Kidney (tissue), 14 donors: ENCODE results near the gene SCIN. TPM values are rescaled to one million over a fixed set of nuclear protein-coding genes. Genes with fewer than 3 reads are reported as not detected.

Experiments used
- DNase-seq, 5 donors: peaks; one replicate each; pipeline ENCODE4 v3.0.0-alpha.2; 2013 to 2020
- FAIRE-seq: peaks from 2 replicates; lab custom pipeline; 2012; peaks lifted over from hg19 to GRCh38; lab: Jason Lieb, UNC
- H3K27ac ChIP-seq, 2 donors: one replicate each; pipeline ENCODE4 v1.7.0; 2013; ENCODE audit warnings: low read depth in 2 of 2, low read length in 2 of 2, inconsistent platforms in 1 of 2
- H3K27me3 ChIP-seq: one replicate; pipeline ENCODE4 v1.7.1; 2013; ENCODE audit warnings: low read length, inconsistent platforms; ENCODE audit not compliant: control insufficient read depth, insufficient read depth
- H3K36me3 ChIP-seq, 3 donors: one replicate each; pipeline versions ENCODE4 v1.7.0 to v1.7.1; 2013; ENCODE audit warnings: low read length in 3 of 3, control low read depth in 1 of 3, inconsistent platforms in 1 of 3; ENCODE audit not compliant: insufficient read depth in 3 of 3, control insufficient read depth in 2 of 3
- H3K4me1 ChIP-seq, 3 donors: one replicate each; pipeline versions ENCODE4 v1.7.0 to v1.7.1; 2013; ENCODE audit warnings: low read length in 3 of 3, inconsistent platforms in 1 of 3, low read depth in 1 of 3; ENCODE audit not compliant: control insufficient read depth in 2 of 3, insufficient read depth in 2 of 3
- H3K4me3 ChIP-seq, 3 donors: one replicate each; pipeline versions ENCODE4 v1.7.0 to v1.8.1; 2013; ENCODE audit warnings: low read length in 3 of 3, control low read depth in 1 of 3, inconsistent platforms in 1 of 3
- H3K9ac ChIP-seq, 3 donors: one replicate each; pipeline versions ENCODE4 v1.7.0 to v1.7.1; 2013; ENCODE audit warnings: low read length in 3 of 3, control low read depth in 1 of 3, inconsistent platforms in 1 of 3
- H3K9me3 ChIP-seq, 3 donors: one replicate each; pipeline versions ENCODE4 v1.7.0 to v1.7.1; 2013; ENCODE audit warnings: low read length in 3 of 3, control low read depth in 1 of 3, inconsistent platforms in 1 of 3; ENCODE audit not compliant: control insufficient read depth in 2 of 3, insufficient read depth in 1 of 3
- intact Hi-C: fragments of 100-400 bp; cut with DNase I; formaldehyde crosslinking; loops from one replicate; pipeline ENCODE4 v1.11.1; 2022
- polyA plus RNA-seq: library from polyadenylated mRNA; stranded (reverse); fragments of 350-450 nt; fragmentation: Illumina TruSeq; extraction: RNeasy Lipid Tissue Mini Kit (QIAGEN cat#74804); gene quantifications from one replicate; pipeline ENCODE4 v1.2.3, GENCODE V29; 2014; ENCODE audit warnings: low read depth, low replicate concordance; ENCODE audit not compliant: insufficient read depth
- total RNA-seq: library from RNA; stranded (reverse); fragmentation: NEBNext Ultra II Directional; extraction: Animal tissue kit (Norgen Biotek cat#: 25700); gene quantifications from one replicate; pipeline ENCODE4 v1.2.1, GENCODE V29; 2021
- TF ChIP-seq, protein P1 (sequence below): IDR thresholded peaks from 3 replicates; pipeline ENCODE4 v1.5.1; 2012; ENCODE audit warnings: mild to moderate bottlenecking, moderate library complexity, borderline replicate concordance; ENCODE audit not compliant: insufficient read depth; ENCODE audit errors: extremely low read depth
- donor health status: control.
- donor health status: control.
- donor health status: control.
- donor health status: control.
- donor health status: control.
- donor health status: DM: yes; HTN: yes; CAD: no.
- donor health status: Normal renal cell carcinoma (clear cell type).

The SCIN gene
- total and polyA plus RNA-seq, 2 donors from 2014 or later = 62.8 to 141 TPM

DNA sequence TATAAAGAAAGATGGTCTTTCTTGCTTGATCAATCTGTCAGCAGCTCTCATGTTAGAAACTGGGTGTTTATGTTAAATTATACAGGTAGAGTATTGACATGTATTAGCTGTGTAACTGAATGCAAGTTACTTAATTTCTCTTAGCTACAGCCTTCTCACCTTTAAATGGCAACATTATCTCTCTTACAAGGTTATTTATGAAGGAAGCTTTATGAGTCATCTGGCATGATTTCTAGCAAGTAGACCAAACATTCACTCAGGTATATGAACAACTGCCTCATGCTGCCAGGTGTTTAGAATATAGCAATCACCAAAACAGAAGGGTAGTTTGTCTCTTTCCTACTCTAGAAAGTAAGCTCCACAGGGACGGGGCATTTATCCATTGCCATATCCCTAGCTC lies 125.4 kb downstream of the SCIN start:
- intact Hi-C loops = no loop called here
- H3K4me1 ChIP-seq = no peaks in the 10 kb centered on the region
- FAIRE-seq (no peak), DNase-seq (no peak)
- H3K9ac ChIP-seq = no peak overlapping the region
- H3K9me3 ChIP-seq = peaks cover 0 to under 1% (median 0%) of the 10 kb centered on the region in 3 donors
- no peak overlapping the region for H3K4me3 ChIP-seq
- TF ChIP-seq, protein P1, sequence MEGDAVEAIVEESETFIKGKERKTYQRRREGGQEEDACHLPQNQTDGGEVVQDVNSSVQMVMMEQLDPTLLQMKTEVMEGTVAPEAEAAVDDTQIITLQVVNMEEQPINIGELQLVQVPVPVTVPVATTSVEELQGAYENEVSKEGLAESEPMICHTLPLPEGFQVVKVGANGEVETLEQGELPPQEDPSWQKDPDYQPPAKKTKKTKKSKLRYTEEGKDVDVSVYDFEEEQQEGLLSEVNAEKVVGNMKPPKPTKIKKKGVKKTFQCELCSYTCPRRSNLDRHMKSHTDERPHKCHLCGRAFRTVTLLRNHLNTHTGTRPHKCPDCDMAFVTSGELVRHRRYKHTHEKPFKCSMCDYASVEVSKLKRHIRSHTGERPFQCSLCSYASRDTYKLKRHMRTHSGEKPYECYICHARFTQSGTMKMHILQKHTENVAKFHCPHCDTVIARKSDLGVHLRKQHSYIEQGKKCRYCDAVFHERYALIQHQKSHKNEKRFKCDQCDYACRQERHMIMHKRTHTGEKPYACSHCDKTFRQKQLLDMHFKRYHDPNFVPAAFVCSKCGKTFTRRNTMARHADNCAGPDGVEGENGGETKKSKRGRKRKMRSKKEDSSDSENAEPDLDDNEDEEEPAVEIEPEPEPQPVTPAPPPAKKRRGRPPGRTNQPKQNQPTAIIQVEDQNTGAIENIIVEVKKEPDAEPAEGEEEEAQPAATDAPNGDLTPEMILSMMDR = no peak
- H3K36me3 ChIP-seq = no peaks in the 10 kb centered on the region
- H3K27me3 ChIP-seq = no peaks in the 10 kb centered on the region
- no peak overlapping the region for H3K27ac ChIP-seq

DNA sequence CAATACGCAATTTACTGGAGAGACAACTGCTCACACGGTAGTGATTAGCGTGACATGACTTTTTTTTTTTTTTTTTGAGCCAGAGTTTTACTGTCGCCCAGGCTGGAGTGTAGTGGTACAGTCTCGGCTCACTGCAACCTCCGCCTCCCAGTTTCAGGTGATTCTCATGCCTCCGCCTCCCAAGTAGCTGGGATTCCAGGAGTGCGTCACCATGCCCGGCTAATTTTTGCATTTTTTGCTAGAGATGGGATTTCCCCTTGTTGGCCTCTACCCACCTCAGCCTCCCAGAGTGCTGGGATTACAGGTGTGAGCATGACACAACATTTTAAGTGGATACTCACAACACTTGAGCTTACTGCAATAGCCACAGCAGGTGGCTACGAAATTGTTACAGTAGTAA lies 128.8 kb downstream of the SCIN start:
- no peaks in the 10 kb centered on the region for H3K27me3 ChIP-seq
- TF ChIP-seq, protein P1 = no peak
- intact Hi-C loops = no loop called here
- H3K9me3 ChIP-seq = peaks cover 0 to 3% (median 0%) of the 10 kb centered on the region in 3 donors
- H3K4me3 ChIP-seq = no peak overlapping the region
- no peak overlapping the region for H3K9ac ChIP-seq
- FAIRE-seq (no peak), DNase-seq (no peak)
- H3K36me3 ChIP-seq = no peaks in the 10 kb centered on the region
- no peaks in the 10 kb centered on the region for H3K4me1 ChIP-seq
- no peak overlapping the region for H3K27ac ChIP-seq

DNA sequence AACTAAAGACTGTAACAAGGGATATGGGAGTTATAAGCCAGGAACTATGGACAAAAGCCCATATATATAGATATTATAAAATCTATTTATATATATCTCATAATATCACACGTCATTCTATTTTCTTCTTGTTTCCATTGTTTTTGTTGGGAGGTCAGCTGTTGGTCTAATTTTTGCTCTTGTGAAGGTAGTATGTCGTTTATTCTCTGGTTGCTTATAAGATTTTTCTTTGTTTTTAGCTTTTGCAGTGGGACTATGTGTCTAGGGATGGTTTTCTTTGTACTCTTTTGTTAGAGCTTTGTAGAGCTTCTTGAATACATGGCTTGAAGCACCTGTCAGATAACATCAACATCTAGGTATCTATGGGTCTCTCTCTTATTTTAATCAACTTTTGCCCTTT lies 130.9 kb downstream of the SCIN start:
- Histone ChIP-seq H3K9ac (no peak overlapping the region), H3K27me3 (no peaks in the 10 kb centered on the region), H3K4me1 (no peaks in the 10 kb centered on the region), H3K9me3 (peaks cover 0 to 3% (median 0%) of the 10 kb centered on the region in 3 donors), H3K27ac (no peak overlapping the region), H3K36me3 (no peaks in the 10 kb centered on the region), H3K4me3 (no peak overlapping the region)
- TF ChIP-seq, protein P1 = no peak
- intact Hi-C loops = no loop called here
- FAIRE-seq (no peak), DNase-seq (no peak)

DNA sequence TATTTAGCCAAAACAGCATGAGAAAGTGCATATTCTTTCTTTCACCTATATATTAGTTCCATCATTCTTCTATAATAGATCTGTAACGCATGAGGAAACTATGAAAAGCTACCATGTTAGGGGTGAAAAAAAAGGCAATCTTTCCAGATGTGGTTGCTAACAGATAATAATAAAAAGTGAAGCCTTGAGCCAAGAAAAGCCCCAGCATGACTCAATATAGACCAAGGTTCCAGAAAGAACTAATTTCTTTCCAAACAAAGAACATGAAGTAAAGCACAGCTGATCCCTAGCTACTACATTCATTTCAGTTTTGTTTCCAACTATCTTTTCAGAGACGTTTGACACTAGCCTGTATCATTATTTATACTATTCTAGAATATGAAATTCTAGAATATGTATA lies 133.4 kb downstream of the SCIN start:
- H3K27ac ChIP-seq = no peak overlapping the region
- TF ChIP-seq, protein P1 = no peak
- no peak overlapping the region for H3K9ac ChIP-seq
- DNase-seq = no peak
- no peaks in the 10 kb centered on the region for H3K4me1 ChIP-seq
- H3K27me3 ChIP-seq = no peaks in the 10 kb centered on the region
- no peak overlapping the region for H3K4me3 ChIP-seq
- no peaks in the 10 kb centered on the region for H3K36me3 ChIP-seq
- FAIRE-seq = no peak
- intact Hi-C loops = no loop called here
- peaks cover 0 to 3% (median 0%) of the 10 kb centered on the region in 3 donors for H3K9me3 ChIP-seq
